GM19238 (cell line): ENCODE measurements around the gene HK1.
A peak's percentile ranks its signal among the peaks of the same experiment; 100 is the strongest.
"Not testable (repeated sequence)": the region's sequence is repeated elsewhere in the genome, so short reads cannot be mapped to it uniquely, and the experiment has no call there.

Experiments used
- DNase-seq: peaks from one replicate; pipeline ENCODE4 v3.0.0; 2011; ENCODE audit warnings: low spot score; ENCODE audit not compliant: insufficient read length

Gene HK1

GRCh38 chr10:69308304-69308703, 30.0 kb downstream of the HK1 start:
- DNase-seq: not testable (repeated sequence)

- DNase-seq: no peak
Measured at GRCh38 chr10:69311309-69311708, 33.0 kb downstream of the HK1 start.

DNA sequence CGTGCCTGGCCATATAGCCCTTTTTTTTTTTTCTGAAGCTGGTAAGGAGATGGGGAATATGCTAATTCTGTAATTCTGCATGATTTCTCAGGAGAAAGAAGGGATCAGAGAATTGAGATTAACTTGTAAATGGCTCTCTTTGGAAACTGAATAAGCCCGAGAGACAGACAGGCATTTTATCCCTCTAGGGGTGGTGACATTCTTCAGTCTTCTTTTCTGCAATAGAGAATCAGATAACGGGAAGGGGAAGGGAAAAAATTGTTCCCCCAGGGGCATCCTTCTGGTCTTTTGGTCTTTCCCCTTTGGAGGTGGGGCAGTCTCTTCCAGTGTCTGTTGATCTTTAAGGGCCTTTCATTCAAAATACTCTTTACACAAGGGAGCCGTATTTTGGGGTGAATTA, 34.2 kb downstream of the HK1 start:
- no peak for DNase-seq

GRCh38 chr10:69315100-69315542, 36.8 kb downstream of the HK1 start:
- DNase-seq: no peak

GRCh38 chr10:69315610-69316312, 37.5 kb downstream of the HK1 start:
- no peak for DNase-seq

- DNase-seq: no peak
Measured at GRCh38 chr10:69316313-69317059, 38.2 kb downstream of the HK1 start.

DNA sequence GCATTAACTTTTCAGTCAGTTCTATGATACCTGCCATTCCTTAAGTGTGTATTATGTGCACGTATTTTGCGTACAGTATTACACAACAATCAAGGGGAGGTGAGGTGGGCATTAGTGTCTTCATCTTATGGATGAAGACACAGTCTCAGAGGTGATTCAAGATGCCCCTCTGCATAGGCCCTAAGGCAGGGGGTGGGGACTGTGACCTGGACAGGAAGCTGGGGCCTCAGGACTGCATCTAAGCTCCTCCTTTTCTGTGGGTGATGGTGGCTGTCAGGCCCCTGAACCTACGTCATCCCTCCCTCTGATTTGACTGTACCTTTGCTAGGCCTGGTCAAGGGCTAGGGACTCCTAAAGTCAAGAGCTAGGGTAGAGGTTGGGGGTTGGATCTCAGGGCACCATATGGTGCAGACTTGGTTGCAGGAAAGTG, 38.9 kb downstream of the HK1 start:
- DNase-seq: peak; percentile 53

DNA sequence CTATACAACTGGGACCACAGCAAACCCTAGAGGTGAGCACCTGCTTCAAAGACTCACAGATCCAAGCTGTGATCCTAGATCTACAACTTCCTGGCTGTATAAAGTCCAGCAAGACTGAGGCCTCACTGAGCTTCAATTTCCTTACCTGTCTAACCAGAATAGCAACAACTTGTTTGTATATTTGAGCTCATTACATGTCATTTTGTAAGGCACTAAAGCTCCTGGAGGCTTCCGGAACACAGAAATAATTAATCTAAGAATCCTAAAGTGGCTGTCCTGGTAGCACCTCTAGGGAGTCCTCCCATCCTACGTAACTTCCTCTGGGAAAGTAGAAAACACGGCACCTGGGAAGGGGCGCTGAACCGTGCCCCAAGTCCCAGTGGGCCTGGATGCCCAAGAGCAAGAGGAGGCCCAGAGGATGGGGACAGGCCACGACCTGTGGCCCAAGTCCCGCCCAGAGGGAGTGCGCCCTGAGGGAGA, 39.4 kb downstream of the HK1 start:
- DNase-seq: no peak

DNA sequence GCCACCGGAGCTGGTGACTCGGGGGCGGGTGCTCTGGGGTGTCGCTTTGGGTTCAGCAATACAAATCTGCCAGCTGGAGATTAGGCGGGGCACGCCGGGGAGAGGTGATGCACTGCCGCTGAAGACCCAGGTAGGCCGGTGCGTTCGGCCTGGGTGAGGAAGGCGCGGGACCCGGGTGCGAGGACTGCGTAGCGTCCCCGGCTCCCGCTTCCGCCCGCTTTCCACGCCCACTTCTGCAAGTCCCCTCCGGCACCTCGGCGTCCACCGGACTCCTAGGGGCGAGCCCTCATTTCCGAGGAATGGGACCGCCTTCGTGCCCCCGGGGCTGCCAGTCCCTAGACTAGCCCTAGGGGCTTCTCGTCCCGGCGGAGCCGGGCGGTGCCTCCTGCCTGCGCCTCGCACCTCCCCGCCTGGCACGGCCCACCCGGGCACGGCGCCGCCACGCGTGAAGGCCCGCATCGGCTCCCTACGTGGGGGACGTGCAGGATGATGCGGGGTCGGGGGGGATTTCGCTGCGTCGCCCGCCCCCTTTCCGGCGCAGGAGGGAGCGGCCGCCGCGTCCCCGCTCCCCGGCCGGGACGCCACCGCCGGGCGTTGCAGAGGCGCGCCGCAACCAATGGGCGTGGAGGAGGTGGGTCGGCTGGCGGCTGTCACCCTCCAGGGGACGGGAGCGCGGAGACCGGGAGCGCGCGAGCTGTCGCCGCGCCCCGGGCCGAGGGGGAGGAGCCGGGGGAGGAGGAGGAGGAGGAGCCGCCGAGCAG, 40.0 kb downstream of the HK1 start:
- peak; percentile 98 for DNase-seq

DNA sequence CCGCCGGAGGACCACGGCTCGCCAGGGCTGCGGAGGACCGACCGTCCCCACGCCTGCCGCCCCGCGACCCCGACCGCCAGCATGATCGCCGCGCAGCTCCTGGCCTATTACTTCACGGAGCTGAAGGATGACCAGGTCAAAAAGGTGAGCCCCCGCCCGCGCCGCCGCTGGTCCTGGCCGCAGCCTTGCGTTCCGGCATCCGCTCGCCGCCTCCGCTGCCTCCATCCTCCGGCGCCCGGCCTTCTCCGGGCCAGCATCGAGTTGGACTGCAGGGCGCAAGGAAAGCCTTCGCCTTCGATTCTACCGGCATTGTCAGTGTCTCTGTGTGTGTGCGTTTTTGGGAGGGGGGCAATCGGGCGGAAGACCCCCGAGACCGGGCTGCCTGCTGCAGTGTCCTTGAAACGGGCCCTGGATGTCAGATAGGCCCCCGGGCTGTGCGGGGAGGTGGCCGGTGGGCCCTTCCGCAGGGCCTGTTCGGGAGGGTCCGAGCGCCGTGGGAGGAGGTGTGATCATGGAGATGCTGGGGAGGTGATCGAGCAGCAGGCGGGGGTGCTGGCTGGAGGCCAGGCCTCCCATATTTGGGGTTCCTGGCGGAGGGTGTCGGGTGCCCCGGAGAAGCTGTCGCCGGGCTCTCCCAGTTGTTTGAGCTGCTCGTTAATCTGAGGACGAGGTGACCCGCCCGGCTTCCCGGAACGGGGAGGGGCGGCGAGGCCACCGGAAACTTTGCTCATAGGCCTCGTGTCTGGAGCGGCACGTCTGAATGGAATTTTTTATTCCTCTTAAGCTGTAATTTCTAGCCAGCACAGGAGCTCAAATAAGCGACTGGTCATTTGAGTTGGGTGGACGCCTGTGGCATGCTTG, 40.8 kb downstream of the HK1 start:
- DNase-seq: peak; percentile 48

- DNase-seq: no peak
Measured at GRCh38 chr10:69319841-69320316, 41.6 kb downstream of the HK1 start.

DNA sequence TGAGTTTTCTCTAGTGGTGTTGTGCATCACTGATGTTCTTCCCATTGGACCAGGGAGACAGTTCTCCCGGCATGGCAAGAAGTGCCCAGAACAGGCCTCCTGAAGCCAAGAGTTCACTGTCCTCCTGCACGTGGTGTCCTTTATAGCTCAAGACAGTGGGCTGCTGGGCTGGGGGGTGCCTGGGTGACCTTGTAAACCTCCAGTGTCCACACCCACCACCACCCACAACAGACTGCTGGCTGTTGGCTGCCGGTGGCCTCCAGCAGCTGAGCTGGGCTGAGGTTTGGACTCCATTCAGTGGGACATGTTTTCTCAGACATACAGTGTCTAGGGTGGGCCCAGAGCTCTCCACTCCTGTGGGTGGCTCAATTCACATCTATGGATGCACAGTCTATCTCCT, 42.2 kb downstream of the HK1 start:
- no peak for DNase-seq

DNA sequence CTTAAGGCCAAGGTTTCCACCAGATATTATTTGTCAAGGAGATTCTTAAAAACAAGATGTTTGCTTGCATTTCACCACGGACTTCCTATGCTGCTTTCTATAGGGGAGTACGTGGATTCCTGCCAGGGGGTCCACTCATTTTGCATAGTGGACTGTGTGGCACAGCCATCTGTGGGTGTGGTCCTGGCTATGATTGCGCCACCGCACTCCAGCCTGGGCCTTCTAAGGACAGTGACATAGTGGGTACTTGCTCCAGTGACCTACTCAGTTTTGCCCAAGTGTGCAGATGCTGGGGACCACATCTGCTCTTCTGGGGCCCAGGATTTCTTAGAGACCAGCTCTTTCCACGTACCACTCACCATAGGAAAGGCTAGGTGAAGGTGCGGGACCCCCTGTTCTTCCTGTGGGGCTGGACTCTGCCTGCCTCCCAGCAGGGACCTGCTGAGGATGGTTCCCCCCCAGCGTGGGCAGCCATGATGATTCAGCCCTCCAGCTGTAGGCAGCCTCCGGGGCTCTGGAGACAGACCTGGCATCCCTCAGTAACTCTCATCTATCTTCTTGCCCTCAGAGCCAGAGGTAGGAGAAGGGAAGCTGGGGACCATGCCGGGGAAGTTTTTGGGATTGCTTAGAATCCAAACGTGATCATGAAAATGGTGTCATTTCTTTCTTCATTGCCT, 42.9 kb downstream of the HK1 start:
- no peak for DNase-seq

DNA sequence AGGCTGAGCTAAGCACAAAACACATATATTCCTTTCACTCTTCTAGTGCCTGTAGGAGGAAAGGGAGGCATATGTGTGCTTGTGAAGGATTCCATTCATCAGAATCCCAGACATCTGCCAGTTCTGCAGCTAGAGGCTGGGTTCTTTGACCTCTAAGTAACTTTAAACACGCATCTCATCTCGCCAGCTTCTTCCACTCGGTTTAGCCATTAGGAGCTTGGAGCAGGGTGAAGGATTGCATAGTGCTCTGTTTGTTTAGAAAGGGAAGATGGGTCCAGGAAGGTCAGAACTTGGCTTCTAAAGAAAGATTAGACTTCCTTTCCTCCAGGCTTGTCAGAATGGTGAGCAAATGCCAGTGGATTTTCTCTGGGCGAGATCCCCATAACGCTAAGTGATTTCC, 43.6 kb downstream of the HK1 start:
- DNase-seq: no peak

- not testable (repeated sequence) for DNase-seq
Measured at GRCh38 chr10:69322346-69322745, 44.0 kb downstream of the HK1 start.

DNA sequence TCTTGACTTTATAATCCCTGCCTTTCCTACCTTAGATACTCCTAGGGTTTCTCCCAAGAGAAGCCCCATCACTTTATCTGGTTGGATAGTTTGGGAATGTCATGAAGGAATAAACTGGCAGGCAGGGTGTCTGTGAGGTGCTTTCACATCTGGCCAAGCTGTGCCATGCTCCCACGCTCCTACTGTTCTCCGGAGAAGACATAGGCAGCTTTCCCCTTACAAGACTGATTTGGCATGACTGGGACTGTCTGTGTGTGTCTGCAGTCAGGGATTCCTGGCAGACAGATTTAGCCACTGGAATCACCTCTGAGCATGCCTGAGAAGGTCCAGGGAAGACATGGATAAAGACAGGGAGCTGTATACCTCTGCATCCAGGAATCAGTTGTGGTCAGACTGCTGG, 45.3 kb downstream of the HK1 start:
- no peak for DNase-seq

DNA sequence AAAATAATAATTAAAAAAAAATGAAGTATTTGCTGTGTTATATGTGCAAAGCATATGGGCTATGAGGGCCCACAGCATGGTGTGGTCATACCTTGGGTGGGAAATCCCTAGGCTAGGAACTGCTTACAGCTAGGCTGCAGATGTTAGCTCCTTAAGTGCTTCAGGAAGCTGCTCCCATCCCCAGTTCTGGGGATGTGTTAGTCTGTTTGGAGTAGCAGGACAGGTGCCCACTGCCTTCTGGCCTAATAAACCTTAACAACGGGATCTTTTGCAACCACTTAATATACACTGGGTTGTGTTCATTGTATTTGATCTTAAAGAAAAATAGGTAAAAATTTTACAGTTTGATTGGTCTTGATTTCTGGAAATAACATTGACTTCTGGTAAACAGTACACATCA, 46.3 kb downstream of the HK1 start:
- no peak for DNase-seq

- not testable (repeated sequence) for DNase-seq
Measured at GRCh38 chr10:69325637-69326523, 47.6 kb downstream of the HK1 start.

DNA sequence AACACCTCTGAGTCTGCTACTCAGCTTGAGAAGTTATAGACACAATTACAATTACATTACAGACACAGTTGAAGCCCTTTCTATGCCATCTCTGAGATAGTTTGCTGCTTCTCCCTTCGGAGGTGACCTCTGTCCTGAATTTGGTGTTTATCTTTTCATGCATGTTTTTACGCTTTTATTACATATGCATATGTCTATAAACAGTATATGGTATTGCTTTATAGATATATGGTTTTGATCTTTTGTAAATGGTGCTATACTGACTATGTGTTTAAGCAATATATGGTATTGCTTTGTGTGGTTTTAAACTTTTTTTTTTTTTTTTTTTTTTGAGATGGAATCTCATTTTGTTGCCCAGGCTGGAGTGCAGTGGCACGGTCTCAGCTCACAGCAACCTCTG, 48.4 kb downstream of the HK1 start:
- no peak for DNase-seq
